ENCODE results near the gene ENTREP1. TPM values are rescaled to one million over a fixed set of nuclear protein-coding genes. Genes with fewer than 3 reads are reported as not detected.

The ENTREP1 gene
- total and polyA plus RNA-seq, 2 experiments from 2014 or later: 0.94 to 2.2 TPM

GRCh38 chr9:69317081-69317480 lies 7.9 kb upstream of the ENTREP1 start:
- TF ChIP-seq CTCF (IDR thresholded peaks at IDR 0.05; ENCODE audit: poor library complexity) (no peak), EZH2 (IDR thresholded peaks at IDR 0.05; ENCODE audit: borderline replicate concordance) (no peak), EZH2phosphoT487 (IDR thresholded peaks at IDR 0.05; ENCODE audit: low read depth, severe bottlenecking, unreplicated experiment) (no peak)
- no peak overlapping the region for H3K27ac ChIP-seq
- WGBS (ENCODE audit: low lambda C conversion rate, missing lambda C conversion rate): 93% methylated on average over 2 of the region's 2 CpGs

DNA sequence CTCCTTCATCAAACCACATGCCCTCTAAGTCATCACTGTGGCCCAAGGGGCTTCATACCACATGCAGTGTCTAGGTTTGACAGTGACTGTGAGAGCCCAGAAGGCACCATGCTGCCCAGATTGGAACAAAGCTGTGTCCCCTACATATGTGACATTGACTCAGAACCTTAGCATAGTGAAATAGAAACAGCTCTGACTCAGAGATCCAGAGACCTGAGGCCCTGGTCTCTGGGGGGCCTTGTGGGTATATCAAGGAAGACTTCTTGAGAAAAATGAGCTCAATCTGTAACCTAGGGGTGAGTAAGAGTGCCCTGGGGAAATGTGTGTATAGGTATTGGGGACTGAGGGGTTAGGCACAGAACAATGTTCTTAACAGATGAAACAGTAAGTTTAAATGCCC lies 7.1 kb upstream of the ENTREP1 start:
- no peaks in the 10 kb centered on the region for H4K20me1 ChIP-seq (ENCODE audit: insufficient read depth, poor library complexity, severe bottlenecking)
- H3K36me3 ChIP-seq (replicated peaks; ENCODE audit: insufficient read depth, low read depth): no peaks in the 10 kb centered on the region
- no peaks in the 10 kb centered on the region for H3K9me2 ChIP-seq (replicated peaks; ENCODE audit: insufficient read depth)
- H3K4me3 ChIP-seq: no peak overlapping the region
- H3K27ac ChIP-seq: no peak overlapping the region
- no peak for DNase-seq (ENCODE audit: low spot score)
- H3K4me2 ChIP-seq: no peak overlapping the region
- TF ChIP-seq EZH2 (IDR thresholded peaks at IDR 0.05; ENCODE audit: borderline replicate concordance) (no peak), CTCF (IDR thresholded peaks at IDR 0.05; ENCODE audit: poor library complexity) (no peak), EZH2phosphoT487 (IDR thresholded peaks at IDR 0.05; ENCODE audit: low read depth, severe bottlenecking, unreplicated experiment) (no peak)
- H3K9me3 ChIP-seq (ENCODE audit: low read depth): no peaks in the 10 kb centered on the region
- H3K4me1 ChIP-seq (ENCODE audit: insufficient read depth): no peaks in the 10 kb centered on the region
- no peaks in the 10 kb centered on the region for H3K79me2 ChIP-seq
- peaks cover 10% of the 10 kb centered on the region for H3K27me3 ChIP-seq
- H2AFZ ChIP-seq: no peak overlapping the region

More at GRCh38 chr9:69317081-69317480, 7.9 kb upstream of the ENTREP1 start:
- Histone ChIP-seq H3K9me2 (replicated peaks; ENCODE audit: insufficient read depth) (no peaks in the 10 kb centered on the region), H3K36me3 (replicated peaks; ENCODE audit: insufficient read depth, low read depth) (no peaks in the 10 kb centered on the region), H3K4me2 (no peak overlapping the region), H2AFZ (no peak overlapping the region), H3K4me1 (ENCODE audit: insufficient read depth) (no peaks in the 10 kb centered on the region), H4K20me1 (ENCODE audit: insufficient read depth, poor library complexity, severe bottlenecking) (no peaks in the 10 kb centered on the region), H3K79me2 (no peaks in the 10 kb centered on the region), H3K27me3 (peaks cover 3% of the 10 kb centered on the region), H3K4me3 (no peak overlapping the region), H3K9me3 (ENCODE audit: low read depth) (no peaks in the 10 kb centered on the region)
- DNase-seq (ENCODE audit: low spot score): no peak

DNA sequence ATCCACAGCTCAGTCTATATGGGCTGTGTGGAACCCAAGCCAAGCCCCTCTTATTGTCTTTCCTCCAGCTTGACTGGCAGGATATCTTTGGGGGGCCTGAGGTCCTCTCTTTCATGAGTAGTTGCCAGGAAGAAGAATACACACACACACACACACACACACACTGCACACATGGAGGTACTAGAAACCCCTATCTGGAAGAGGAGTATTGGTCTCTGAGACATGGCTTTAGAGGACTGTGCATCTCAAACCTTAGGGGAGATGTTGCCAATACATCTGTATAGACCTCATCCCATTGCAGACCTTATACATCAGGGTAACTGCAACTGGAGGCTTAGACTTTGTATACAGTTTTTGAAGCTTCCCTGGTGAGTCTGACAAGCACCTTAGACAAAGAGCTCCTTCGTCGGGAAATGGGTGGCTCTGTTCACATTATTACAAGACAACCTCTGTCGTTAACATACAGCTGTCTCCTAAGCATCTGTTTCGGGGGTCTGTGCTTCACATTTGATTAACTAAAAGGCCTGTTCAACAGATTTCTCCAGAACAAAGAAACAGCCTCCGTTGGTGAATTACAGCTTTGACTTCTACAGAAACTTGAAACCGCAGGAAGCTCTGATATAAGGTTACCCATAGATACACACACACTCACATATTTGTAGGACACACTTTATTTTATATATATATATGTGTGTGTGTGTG lies 5.5 kb upstream of the ENTREP1 start:
- H3K9me2 ChIP-seq (replicated peaks; ENCODE audit: insufficient read depth): no peaks in the 10 kb centered on the region
- no peak for DNase-seq (ENCODE audit: low spot score)
- no peaks in the 10 kb centered on the region for H4K20me1 ChIP-seq (ENCODE audit: insufficient read depth, poor library complexity, severe bottlenecking)
- no peak overlapping the region for H2AFZ ChIP-seq
- peaks cover 20% of the 10 kb centered on the region for H3K27me3 ChIP-seq
- H3K9me3 ChIP-seq (ENCODE audit: low read depth): no peaks in the 10 kb centered on the region
- WGBS (ENCODE audit: low lambda C conversion rate, missing lambda C conversion rate): 61% methylated on average over 6 of the region's 6 CpGs
- no peak overlapping the region for H3K4me2 ChIP-seq
- TF ChIP-seq CTCF (IDR thresholded peaks at IDR 0.05; ENCODE audit: poor library complexity) (no peak), EZH2 (IDR thresholded peaks at IDR 0.05; ENCODE audit: borderline replicate concordance) (no peak), EZH2phosphoT487 (IDR thresholded peaks at IDR 0.05; ENCODE audit: low read depth, severe bottlenecking, unreplicated experiment) (no peak)
- H3K79me2 ChIP-seq: no peaks in the 10 kb centered on the region
- H3K4me3 ChIP-seq: no peak overlapping the region
- peaks cover 3% of the 10 kb centered on the region for H3K4me1 ChIP-seq (ENCODE audit: insufficient read depth)
- no peaks in the 10 kb centered on the region for H3K36me3 ChIP-seq (replicated peaks; ENCODE audit: insufficient read depth, low read depth)
- no peak overlapping the region for H3K27ac ChIP-seq
